Stimulated activated naive CD8-positive, alpha-beta T cell treated with anti-CD3 and anti-CD28 coated beads, Interleukin-15, Interleukin-2, amounts not matched to agents 100 ng/mL and 50 ng/mL, for 24 hours (primary cell): ENCODE data around the gene TM9SF4.

Experiments used
- H3K27ac Mint-ChIP-seq: one replicate; pipeline ENCODE4 v1.8.0; 2021; ENCODE audit warnings: mild to moderate bottlenecking, mixed read lengths
- H3K27me3 Mint-ChIP-seq: one replicate; pipeline ENCODE4 v1.8.0; 2021; ENCODE audit warnings: mixed read lengths
- H3K36me3 Mint-ChIP-seq: one replicate; pipeline ENCODE4 v1.8.0; 2021; ENCODE audit warnings: low read depth, mixed read lengths
- H3K4me1 Mint-ChIP-seq: one replicate; pipeline ENCODE4 v1.8.0; 2021; ENCODE audit warnings: low read depth, mixed read lengths
- H3K4me3 Mint-ChIP-seq: one replicate; pipeline ENCODE4 v1.8.0; 2021; ENCODE audit warnings: mild to moderate bottlenecking, mixed read lengths
- H3K9me3 Mint-ChIP-seq: one replicate; pipeline ENCODE4 v1.8.0; 2021; ENCODE audit warnings: mixed read lengths

TM9SF4 gene

GRCh38 chr20:32205843-32206759 lies 96.6 kb downstream of the TM9SF4 start:
- no peaks in the 10 kb centered on the region for H3K27me3 Mint-ChIP-seq

GRCh38 chr20:32206760-32207625 lies 97.5 kb downstream of the TM9SF4 start:
- peak overlapping the region; percentile 97 for H3K27ac Mint-ChIP-seq
- H3K4me3 Mint-ChIP-seq, result peak overlapping the region; percentile 100
- H3K4me1 Mint-ChIP-seq, result peaks cover 87% of the 10 kb centered on the region
- peaks cover 86% of the 10 kb centered on the region for H3K36me3 Mint-ChIP-seq
- no peaks in the 10 kb centered on the region for H3K9me3 Mint-ChIP-seq
- H3K27me3 Mint-ChIP-seq, result no peaks in the 10 kb centered on the region

More at GRCh38 chr20:32205843-32206759, 96.6 kb downstream of the TM9SF4 start:
- Mint-ChIP-seq H3K4me3 (peak overlapping the region; percentile 100), H3K27ac (peak overlapping the region; percentile 97), H3K9me3 (no peaks in the 10 kb centered on the region), H3K36me3 (peaks cover 85% of the 10 kb centered on the region), H3K4me1 (peaks cover 87% of the 10 kb centered on the region)

- H3K27ac Mint-ChIP-seq, result peak within 1 kb of the TSS; percentile 97
- no peaks in the 10 kb centered on the region for H3K27me3 Mint-ChIP-seq
- peaks cover 81% of the 10 kb centered on the region for H3K36me3 Mint-ChIP-seq
- H3K4me3 Mint-ChIP-seq, result peak within 1 kb of the TSS; percentile 100
- H3K9me3 Mint-ChIP-seq, result no peaks in the 10 kb centered on the region
- H3K4me1 Mint-ChIP-seq, result peaks cover 82% of the 10 kb centered on the region
Observed at GRCh38 chr20:32207626-32208498, 98.3 kb downstream of the TM9SF4 start, which contains the start of the genes PLAGL2 and POFUT1. Gene PLAGL2 (minus strand): TSS chr20:32207743. CDS start chr20:32202178, 5,565 bp downstream. Gene POFUT1 (plus strand): TSS chr20:32207880. CDS start chr20:32207942, 62 bp downstream.

GRCh38 chr20:32208499-32209154 lies 99.1 kb downstream of the TM9SF4 start:
- H3K36me3 Mint-ChIP-seq, result peaks cover 75% of the 10 kb centered on the region
- H3K9me3 Mint-ChIP-seq, result no peaks in the 10 kb centered on the region
- H3K27me3 Mint-ChIP-seq, result no peaks in the 10 kb centered on the region
- H3K27ac Mint-ChIP-seq, result peak overlapping the region; percentile 95
- H3K4me3 Mint-ChIP-seq, result peak overlapping the region; percentile 91
- H3K4me1 Mint-ChIP-seq, result peaks cover 75% of the 10 kb centered on the region

- Mint-ChIP-seq H3K27ac (peak overlapping the region; percentile 95), H3K4me1 (peaks cover 67% of the 10 kb centered on the region), H3K9me3 (no peaks in the 10 kb centered on the region), H3K4me3 (peak overlapping the region; percentile 91), H3K27me3 (no peaks in the 10 kb centered on the region), H3K36me3 (peaks cover 74% of the 10 kb centered on the region)
Observed at GRCh38 chr20:32209850-32210605, 100.5 kb downstream of the TM9SF4 start.

GRCh38 chr20:32213870-32214269 lies 104.4 kb downstream of the TM9SF4 start:
- no peak overlapping the region for H3K27ac Mint-ChIP-seq
- H3K4me3 Mint-ChIP-seq, result no peak overlapping the region
- no peaks in the 10 kb centered on the region for H3K27me3 Mint-ChIP-seq
- peaks cover 40% of the 10 kb centered on the region for H3K4me1 Mint-ChIP-seq
- no peaks in the 10 kb centered on the region for H3K9me3 Mint-ChIP-seq
- peaks cover 86% of the 10 kb centered on the region for H3K36me3 Mint-ChIP-seq

GRCh38 chr20:32215147-32215546 lies 105.6 kb downstream of the TM9SF4 start:
- Mint-ChIP-seq H3K9me3 (no peaks in the 10 kb centered on the region), H3K27ac (no peak overlapping the region), H3K4me3 (no peak overlapping the region), H3K4me1 (peaks cover 28% of the 10 kb centered on the region), H3K27me3 (no peaks in the 10 kb centered on the region), H3K36me3 (peaks cover 84% of the 10 kb centered on the region)

GRCh38 chr20:32215729-32216128 lies 106.2 kb downstream of the TM9SF4 start:
- Mint-ChIP-seq H3K4me3 (no peak overlapping the region), H3K27me3 (no peaks in the 10 kb centered on the region), H3K36me3 (peaks cover 81% of the 10 kb centered on the region), H3K9me3 (no peaks in the 10 kb centered on the region), H3K4me1 (peaks cover 22% of the 10 kb centered on the region), H3K27ac (no peak overlapping the region)

- no peak overlapping the region for H3K27ac Mint-ChIP-seq
- H3K9me3 Mint-ChIP-seq, result no peaks in the 10 kb centered on the region
- H3K27me3 Mint-ChIP-seq, result no peaks in the 10 kb centered on the region
- H3K4me1 Mint-ChIP-seq, result peaks cover 15% of the 10 kb centered on the region
- H3K36me3 Mint-ChIP-seq, result peaks cover 81% of the 10 kb centered on the region
- H3K4me3 Mint-ChIP-seq, result no peak overlapping the region
Observed at GRCh38 chr20:32216179-32217142, 106.9 kb downstream of the TM9SF4 start.
